ENCODE measurements around the gene CMTM1. TPM values are rescaled to one million over a fixed set of nuclear protein-coding genes. Genes with fewer than 3 reads are reported as not detected.

CMTM1 gene
- polyA plus RNA-seq, 1 donor (not counting 4 experiments of a cell fraction or from before 2014, with no cell fraction given): 0.24 TPM

DNA sequence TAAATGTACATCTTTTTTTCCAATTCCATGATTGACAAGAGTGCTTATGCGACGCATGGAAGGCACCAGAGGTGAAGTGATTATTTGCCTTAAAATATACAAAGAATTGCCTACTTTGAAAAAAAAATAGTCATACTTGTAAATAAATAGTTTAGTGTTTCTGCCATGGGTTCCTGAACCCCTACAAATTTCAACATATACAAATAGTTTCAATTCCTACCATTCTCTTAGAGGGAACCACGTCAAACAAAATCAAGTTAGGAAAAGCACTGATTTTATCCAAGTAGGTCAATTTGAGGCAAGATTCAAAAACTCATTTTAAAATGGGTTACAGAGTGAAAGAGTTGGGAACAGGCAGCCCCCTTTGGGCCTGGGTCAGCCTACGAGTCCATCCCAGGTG, 49.9 kb downstream of the CMTM1 start:
- no peaks in the 10 kb centered on the region for H4K20me1 ChIP-seq (ENCODE audit: control insufficient read depth, extremely low read depth, insufficient read depth, low read length)
- no peak overlapping the region for H3K4me2 ChIP-seq (ENCODE audit: control insufficient read depth, extremely low read depth, insufficient read depth, low read depth, low read length)
- no peak overlapping the region for H3K27ac ChIP-seq (ENCODE audit: control insufficient read depth, insufficient read depth, low read length)
- H3K9ac ChIP-seq (ENCODE audit: control insufficient read depth, extremely low read depth, insufficient read depth, low read length): no peak overlapping the region
- no peak overlapping the region for H2AFZ ChIP-seq (ENCODE audit: control insufficient read depth, low read length)
- H3K27me3 ChIP-seq (ENCODE audit: control insufficient read depth, extremely low read depth, insufficient read depth, low read length): no peaks in the 10 kb centered on the region
- FAIRE-seq (no peak), DNase-seq (ENCODE audit: low read depth, low spot score) (no peak)
- no peak for TF ChIP-seq EZH2 (IDR thresholded peaks at IDR 0.05; ENCODE audit: low read length)
- TF ChIP-seq, protein P1, sequence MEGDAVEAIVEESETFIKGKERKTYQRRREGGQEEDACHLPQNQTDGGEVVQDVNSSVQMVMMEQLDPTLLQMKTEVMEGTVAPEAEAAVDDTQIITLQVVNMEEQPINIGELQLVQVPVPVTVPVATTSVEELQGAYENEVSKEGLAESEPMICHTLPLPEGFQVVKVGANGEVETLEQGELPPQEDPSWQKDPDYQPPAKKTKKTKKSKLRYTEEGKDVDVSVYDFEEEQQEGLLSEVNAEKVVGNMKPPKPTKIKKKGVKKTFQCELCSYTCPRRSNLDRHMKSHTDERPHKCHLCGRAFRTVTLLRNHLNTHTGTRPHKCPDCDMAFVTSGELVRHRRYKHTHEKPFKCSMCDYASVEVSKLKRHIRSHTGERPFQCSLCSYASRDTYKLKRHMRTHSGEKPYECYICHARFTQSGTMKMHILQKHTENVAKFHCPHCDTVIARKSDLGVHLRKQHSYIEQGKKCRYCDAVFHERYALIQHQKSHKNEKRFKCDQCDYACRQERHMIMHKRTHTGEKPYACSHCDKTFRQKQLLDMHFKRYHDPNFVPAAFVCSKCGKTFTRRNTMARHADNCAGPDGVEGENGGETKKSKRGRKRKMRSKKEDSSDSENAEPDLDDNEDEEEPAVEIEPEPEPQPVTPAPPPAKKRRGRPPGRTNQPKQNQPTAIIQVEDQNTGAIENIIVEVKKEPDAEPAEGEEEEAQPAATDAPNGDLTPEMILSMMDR (optimal IDR thresholded peaks at IDR 0.05 in 1 of 3, IDR thresholded peaks at IDR 0.05 in 1 of 3, conservative IDR thresholded peaks at IDR 0.05 in 1 of 3; ENCODE audit: extremely low read depth in 1 of 3, insufficient read depth in 2 of 3, low read length in 3 of 3): no peak
- H3K4me1 ChIP-seq (ENCODE audit: control insufficient read depth, extremely low read depth, insufficient read depth, low read length): peaks cover 24% of the 10 kb centered on the region
- H3K9me1 ChIP-seq (ENCODE audit: control insufficient read depth, extremely low read depth, insufficient read depth, low read length): no peaks in the 10 kb centered on the region
- dilution Hi-C loops (cut with MboI; ENCODE audit: extremely low pct_ligation_motif_present, low sequenced_read_pairs): no loop called here
- H3K36me3 ChIP-seq (ENCODE audit: control insufficient read depth in 2 of 2, extremely low read depth in 1 of 2, insufficient read depth in 2 of 2, low read length in 2 of 2): peaks cover 11 to 19% of the 10 kb centered on the region in 2 experiments
- no peaks in the 10 kb centered on the region for H3K9me3 ChIP-seq (ENCODE audit: control insufficient read depth, low read depth, low read length)
- no peak overlapping the region for H3K4me3 ChIP-seq (ENCODE audit: control insufficient read depth in 2 of 3, extremely low read depth in 1 of 3, insufficient read depth in 2 of 3, low read depth in 1 of 3, low read length in 3 of 3)
- H3K79me2 ChIP-seq (ENCODE audit: control insufficient read depth, insufficient read depth, low read length): no peaks in the 10 kb centered on the region

DNA sequence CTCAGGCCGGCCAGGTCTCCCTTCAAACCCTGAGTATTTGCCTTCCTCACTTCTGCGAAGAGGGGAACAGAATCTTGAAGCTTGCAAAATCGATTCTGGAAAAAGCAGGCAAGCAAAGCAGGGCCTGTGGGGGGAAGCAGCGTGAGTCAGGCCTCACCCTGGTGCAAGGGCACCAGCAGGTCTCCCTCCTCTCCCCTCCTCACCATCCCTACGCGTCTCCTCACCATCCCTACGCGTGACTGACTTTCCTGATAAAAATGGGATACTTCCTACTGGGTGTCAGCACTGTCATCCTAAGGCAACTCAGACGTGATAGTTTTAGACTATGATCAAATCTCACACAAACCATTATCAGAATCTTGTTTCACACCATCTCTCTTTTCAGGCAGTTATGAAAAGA, 50.4 kb downstream of the CMTM1 start:
- no peak for TF ChIP-seq EZH2 (IDR thresholded peaks at IDR 0.05; ENCODE audit: low read length)
- TF ChIP-seq, protein P1 (optimal IDR thresholded peaks at IDR 0.05 in 1 of 3, IDR thresholded peaks at IDR 0.05 in 1 of 3, conservative IDR thresholded peaks at IDR 0.05 in 1 of 3; ENCODE audit: extremely low read depth in 1 of 3, insufficient read depth in 2 of 3, low read length in 3 of 3): no peak
- Histone ChIP-seq H3K9me3 (ENCODE audit: control insufficient read depth, low read depth, low read length) (no peaks in the 10 kb centered on the region), H3K4me2 (ENCODE audit: control insufficient read depth, extremely low read depth, insufficient read depth, low read depth, low read length) (no peak overlapping the region), H3K79me2 (ENCODE audit: control insufficient read depth, insufficient read depth, low read length) (no peaks in the 10 kb centered on the region), H3K36me3 (ENCODE audit: control insufficient read depth in 2 of 2, extremely low read depth in 1 of 2, insufficient read depth in 2 of 2, low read length in 2 of 2) (peaks cover 7 to 19% of the 10 kb centered on the region in 2 experiments), H3K4me3 (ENCODE audit: control insufficient read depth in 2 of 3, extremely low read depth in 1 of 3, insufficient read depth in 2 of 3, low read depth in 1 of 3, low read length in 3 of 3) (no peak overlapping the region), H2AFZ (ENCODE audit: control insufficient read depth, low read length) (no peak overlapping the region), H3K4me1 (ENCODE audit: control insufficient read depth, extremely low read depth, insufficient read depth, low read length) (peaks cover 24% of the 10 kb centered on the region), H3K27ac (ENCODE audit: control insufficient read depth, insufficient read depth, low read length) (no peak overlapping the region), H3K9me1 (ENCODE audit: control insufficient read depth, extremely low read depth, insufficient read depth, low read length) (no peaks in the 10 kb centered on the region), H3K9ac (ENCODE audit: control insufficient read depth, extremely low read depth, insufficient read depth, low read length) (no peak overlapping the region), H3K27me3 (ENCODE audit: control insufficient read depth, extremely low read depth, insufficient read depth, low read length) (no peaks in the 10 kb centered on the region), H4K20me1 (ENCODE audit: control insufficient read depth, extremely low read depth, insufficient read depth, low read length) (no peaks in the 10 kb centered on the region)
- DNase-seq (ENCODE audit: low read depth, low spot score) (no peak), FAIRE-seq (no peak)
- dilution Hi-C loops (cut with MboI; ENCODE audit: extremely low pct_ligation_motif_present, low sequenced_read_pairs): no loop called here
